Motor neuron (in vitro differentiated cells): ENCODE results near the gene FBF1. TPM values are rescaled to one million over a fixed set of nuclear protein-coding genes. Genes with fewer than 3 reads are reported as not detected.
"Not testable (repeated sequence)": the region's sequence is repeated elsewhere in the genome, so short reads cannot be mapped to it uniquely, and the experiment has no call there.

Source experiments
- ATAC-seq, 8 experiments: fragments of 200-7000 bp; cut with Tn5 transposase; replicated peaks in 6 of 8; 2 replicates each; pipeline ENCODE4 v1.8.0; 2021; ENCODE audit warnings: mild to moderate bottlenecking in 8 of 8, moderate library complexity in 8 of 8
- H3K27ac ChIP-seq, 2 donors: fragments of 250-450 bp; sonication (Bioruptor Pico); 2 replicates each; pipeline ENCODE4 v1.9.0; 2021; ENCODE audit warnings: antibody characterized with exemption in 2 of 2, mild to moderate bottlenecking in 2 of 2, moderate library complexity in 1 of 2
- H3K4me1 ChIP-seq, 2 donors: fragments of 250-450 bp; sonication (Bioruptor Pico); replicated peaks in 1 of 2; 2 replicates each; pipeline ENCODE4 v1.6.1; 2021; ENCODE audit warnings: antibody characterized with exemption in 2 of 2, mild to moderate bottlenecking in 2 of 2, moderate library complexity in 1 of 2
- H3K4me3 ChIP-seq, 5 donors: fragments of 250-450 bp; sonication (Bioruptor Pico); 2 replicates each; pipeline ENCODE4 v1.9.0; 2021; ENCODE audit warnings: antibody characterized with exemption in 5 of 5, mild to moderate bottlenecking in 5 of 5, moderate library complexity in 4 of 5
- WGBS, 10 experiments: fragments of 450-650 bp; shearing (Covaris generic); methylation state at CpG; one replicate each; pipeline ENCODE4 v1.0.0; 2022; 5-methylcytosine and 5-hydroxymethylcytosine counted together
- in situ Hi-C, 9 experiments: fragments of 400-800 bp; cut with MboI; loops; one replicate each; pipeline ENCODE4 v1.15.0; 2021; ENCODE audit warnings: low sequenced_read_pairs in 9 of 9, low pct_unique_long_range_greater_than_20kb in 2 of 9; ENCODE audit not compliant: unreplicated experiment in 9 of 9
- total RNA-seq, 8 experiments: library from RNA; unstranded; fragments of 300-600 nt; gene quantifications; 2 replicates each; pipeline versions ENCODE4 v1.2.3 to v1.2.4, GENCODE V29; 2022

The FBF1 gene
- total RNA-seq, 8 experiments from 2014 or later = 4.8 to 14.7 (median 7.6) TPM

DNA sequence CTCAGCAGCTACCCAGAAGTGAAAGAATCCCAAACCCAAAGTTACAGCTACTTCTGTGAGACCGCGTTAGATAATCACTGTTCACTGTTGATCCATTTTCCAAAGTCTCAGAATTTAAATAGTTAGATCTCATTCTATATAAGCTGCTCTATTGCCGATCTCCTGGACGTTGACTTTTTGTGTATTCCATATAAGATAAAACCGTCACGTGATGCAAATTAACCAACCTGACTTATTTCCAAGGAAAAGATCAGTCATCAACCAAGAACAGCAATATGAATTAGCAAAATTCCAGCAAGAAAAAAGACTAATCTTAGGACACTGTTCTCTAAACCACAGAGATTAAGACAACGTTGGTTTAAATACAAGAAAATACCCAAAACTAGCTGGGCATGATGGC is 29.8 kb upstream of the FBF1 start:
- 69 to 100% (median 93%) methylated on average over 2 to 7 of the region's 7 CpGs for WGBS, 10 experiments
- no peak overlapping the region for H3K4me3 ChIP-seq

GRCh38 chr17:75970011-75970523 is 29.2 kb upstream of the FBF1 start:
- Histone ChIP-seq H3K27ac (no peak overlapping the region), H3K4me3 (no peak overlapping the region), H3K4me1 (no peaks in the 10 kb centered on the region)
- 20 to 100% (median 78%) methylated on average over 1 to 4 of the region's 4 CpGs for WGBS, 10 experiments
- in situ Hi-C loops = no loop called here
- ATAC-seq = no peak

More for the DNA sequence above, 29.8 kb upstream of the FBF1 start:
- Histone ChIP-seq H3K4me1 (no peaks in the 10 kb centered on the region), H3K27ac (no peak overlapping the region)
- ATAC-seq = no peak
- in situ Hi-C loops = no loop called here

GRCh38 chr17:75969044-75969443 is 28.2 kb upstream of the FBF1 start:
- ATAC-seq, H3K27ac ChIP-seq, H3K4me3 ChIP-seq, in situ Hi-C loops, H3K4me1 ChIP-seq: not testable (repeated sequence)
- 88 to 100% (median 96%) methylated on average over 1 to 7 of the region's 10 CpGs; no CpG with 5 or more reads in 2 of the 10 experiments for WGBS, 10 experiments

- no peak for ATAC-seq
- Histone ChIP-seq H3K27ac (no peak overlapping the region), H3K4me3 (no peak overlapping the region), H3K4me1 (no peaks in the 10 kb centered on the region)
- WGBS, 10 experiments = 94 to 100% (median 99%) methylated on average over 1 to 5 of the region's 6 CpGs; no CpG with 5 or more reads in 1 of the 10 experiments
- in situ Hi-C loops = no loop called here
Measured at GRCh38 chr17:75965468-75965867, 24.6 kb upstream of the FBF1 start.

GRCh38 chr17:75959839-75960511 is 19.1 kb upstream of the FBF1 start:
- H3K27ac ChIP-seq = no peak overlapping the region
- no peak overlapping the region for H3K4me3 ChIP-seq
- no peaks in the 10 kb centered on the region for H3K4me1 ChIP-seq
- in situ Hi-C loops = no loop called here
- ATAC-seq = no peak
- WGBS, 10 experiments = 83 to 100% (median 97%) methylated on average over 2 to 10 of the region's 11 CpGs

DNA sequence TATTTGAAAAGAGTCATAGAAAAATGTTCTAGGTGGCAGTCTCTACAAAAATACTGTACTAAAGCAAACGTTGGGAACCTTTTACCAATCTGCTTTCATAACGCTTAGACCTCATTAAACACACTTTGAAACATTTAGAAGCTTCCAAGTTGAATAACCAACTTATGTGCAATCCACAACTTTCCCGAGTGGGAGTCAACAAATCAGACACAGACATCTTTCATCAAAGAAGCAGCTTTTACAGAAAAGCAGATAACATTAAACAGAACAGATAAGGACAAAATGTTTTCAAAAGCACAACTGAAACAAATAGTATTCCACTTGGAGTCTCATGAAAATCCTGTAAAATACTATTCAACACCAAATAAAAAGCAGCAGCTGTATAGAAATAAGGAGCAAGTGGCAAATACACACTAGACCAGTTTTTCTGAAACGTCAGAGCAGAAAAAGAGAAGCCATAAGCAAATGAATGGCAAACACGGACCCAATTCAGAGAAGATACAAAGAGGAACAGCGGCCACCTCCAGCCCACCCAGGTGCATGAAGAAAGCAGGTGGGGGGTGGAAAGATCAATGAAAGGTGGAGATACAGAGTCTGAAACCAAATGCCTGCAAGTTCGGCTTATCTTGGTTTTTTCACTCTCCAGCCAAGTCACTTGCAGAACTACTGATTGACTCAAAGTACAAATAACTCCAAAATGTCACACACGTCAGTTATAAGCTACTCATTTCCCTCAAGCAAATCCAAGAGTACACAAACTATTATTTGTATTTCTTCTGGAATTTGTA is 18.4 kb upstream of the FBF1 start:
- whole genome bisulfite sequencing, 10 experiments = 39 to 94% (median 64%) methylated on average over 1 to 8 of the region's 8 CpGs
- in situ Hi-C loops = no loop called here
- ATAC-seq = no peak
- Histone ChIP-seq H3K27ac (no peak overlapping the region), H3K4me3 (no peak overlapping the region), H3K4me1 (no peaks in the 10 kb centered on the region)

DNA sequence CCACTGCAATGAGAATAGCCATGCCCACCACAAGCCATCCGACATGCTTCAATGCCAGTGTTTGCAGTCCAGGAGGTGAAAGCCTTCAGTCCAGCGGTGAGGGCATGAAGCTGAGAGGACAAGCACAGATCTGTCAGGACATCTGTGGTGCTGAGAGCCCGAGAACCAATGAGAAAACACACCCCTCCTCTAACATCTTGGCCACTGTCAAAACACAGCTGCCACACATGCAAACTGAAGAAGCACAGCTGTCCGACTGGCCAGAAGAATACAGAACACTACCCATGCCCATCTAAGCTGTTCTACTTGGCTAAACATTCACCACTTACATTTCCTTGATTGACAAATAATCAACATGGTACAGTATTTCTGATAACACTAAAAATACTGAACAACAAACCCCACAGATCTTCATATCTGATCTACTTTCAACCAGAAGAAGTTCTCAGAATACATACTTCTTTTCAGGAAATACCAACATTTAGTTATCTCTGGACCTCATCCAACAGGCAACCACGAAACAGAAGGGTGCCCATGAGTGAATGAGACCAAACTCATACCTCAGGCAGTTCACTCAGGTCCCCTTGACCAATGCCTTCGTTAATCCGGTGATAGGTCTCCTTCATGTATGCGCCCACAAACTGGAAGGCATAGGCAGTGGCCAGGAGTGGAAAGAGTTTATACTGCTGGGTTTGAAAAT is 10.2 kb upstream of the FBF1 start:
- WGBS, 10 experiments = 85 to 100% (median 97%) methylated on average over 1 to 8 of the region's 8 CpGs
- Histone ChIP-seq H3K27ac (no peak overlapping the region), H3K4me1 (no peaks in the 10 kb centered on the region), H3K4me3 (no peak overlapping the region)
- in situ Hi-C loops = no loop called here
- no peak for ATAC-seq

- in situ Hi-C loops = no loop called here
- Histone ChIP-seq H3K4me1 (no peaks in the 10 kb centered on the region), H3K27ac (no peak overlapping the region), H3K4me3 (no peak overlapping the region)
- WGBS, 10 experiments = 40 to 92% (median 90%) methylated on average over 1 to 6 of the region's 6 CpGs; no CpG with 5 or more reads in 2 of the 10 experiments
- ATAC-seq = no peak
Measured at GRCh38 chr17:75950421-75950820, 9.6 kb upstream of the FBF1 start.

GRCh38 chr17:75945211-75945610 is 4.4 kb upstream of the FBF1 start:
- in situ Hi-C loops = no loop called here
- no peak for ATAC-seq
- H3K4me3 ChIP-seq = no peak overlapping the region
- 60 to 100% (median 83%) methylated on average over 1 to 2 of the region's 2 CpGs for WGBS, 10 experiments
- H3K27ac ChIP-seq = no peak overlapping the region
- H3K4me1 ChIP-seq = peaks cover 0 to 5% of the 10 kb centered on the region in 2 donors

GRCh38 chr17:75943491-75943890 is 2.6 kb upstream of the FBF1 start:
- in situ Hi-C loops = no loop called here
- no peak for ATAC-seq
- peaks cover 0 to 5% of the 10 kb centered on the region in 2 donors for H3K4me1 ChIP-seq
- no peak overlapping the region for H3K4me3 ChIP-seq
- H3K27ac ChIP-seq = no peak overlapping the region
- WGBS, 10 experiments = 100% methylated on average over 1 of the region's 1 CpG; no CpG with 5 or more reads in 3 of the 10 experiments

- Histone ChIP-seq H3K27ac (no peak overlapping the region), H3K4me3 (no peak overlapping the region), H3K4me1 (peaks cover 0 to 5% of the 10 kb centered on the region in 2 donors)
- in situ Hi-C loops = no loop called here
- WGBS, 10 experiments = 63 to 100% (median 100%) methylated on average over 1 to 2 of the region's 4 CpGs; no CpG with 5 or more reads in 3 of the 10 experiments
- ATAC-seq = no peak
Measured at GRCh38 chr17:75942473-75942872, 1.6 kb upstream of the FBF1 start.

- peak overlapping the region in 4 of 5 donors; percentile 77 to 95 (median 87) for H3K4me3 ChIP-seq
- peaks cover 0 to 5% of the 10 kb centered on the region in 2 donors for H3K4me1 ChIP-seq
- in situ Hi-C loops = no loop called here
- 20 to 45% (median 20%) methylated on average over 1 to 2 of the region's 6 CpGs; no CpG with 5 or more reads in 7 of the 10 experiments for WGBS, 10 experiments
- no peak for ATAC-seq
- H3K27ac ChIP-seq = no peak overlapping the region
Measured at GRCh38 chr17:75941442-75941819, 589 bp upstream of the FBF1 start.

DNA sequence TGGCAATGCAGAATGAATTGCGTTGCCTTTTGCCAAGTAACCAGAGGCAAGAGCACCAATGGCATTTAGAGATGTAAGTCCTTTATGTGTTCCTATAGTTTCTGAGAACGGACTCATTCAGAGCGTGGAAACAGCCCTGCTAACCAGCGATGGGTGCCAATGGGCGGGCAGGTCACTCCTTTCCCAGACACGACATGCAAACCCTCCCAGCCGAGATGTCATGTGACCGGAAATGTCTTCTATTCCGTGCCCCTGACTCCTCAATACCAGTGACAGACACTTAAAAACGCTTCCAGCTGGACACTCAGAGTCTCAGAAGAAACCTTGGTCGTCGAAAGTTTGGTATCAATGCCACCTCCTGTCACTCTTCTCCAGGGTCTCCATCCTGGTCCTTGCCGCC is 3.2 kb downstream of the FBF1 start:
- WGBS, 10 experiments = 71 to 100% (median 82%) methylated on average over 1 to 11 of the region's 13 CpGs; no CpG with 5 or more reads in 3 of the 10 experiments
- Histone ChIP-seq H3K27ac (no peak overlapping the region), H3K4me3 (no peak overlapping the region), H3K4me1 (peaks cover 0 to 5% of the 10 kb centered on the region in 2 donors)
- no peak for ATAC-seq
- in situ Hi-C loops = no loop called here
